Astrocyte (in vitro differentiated cells and primary cell): ENCODE results near the gene ABHD16B. TPM values are rescaled to one million over a fixed set of nuclear protein-coding genes. Genes with fewer than 3 reads are reported as not detected.
"Not testable (repeated sequence)": the region's sequence is repeated elsewhere in the genome, so short reads cannot be mapped to it uniquely, and the experiment has no call there.

ENCODE experiments used
- DNase-seq: peaks from one replicate; pipeline ENCODE4 v3.0.0-alpha.2; 2010; ENCODE audit warnings: low read depth
- FAIRE-seq: peaks from 2 replicates; lab custom pipeline; 2011; peaks lifted over from hg19 to GRCh38; lab: Jason Lieb, UNC
- H2AFZ ChIP-seq: 2 replicates; pipeline ENCODE4 v1.6.0; 2012; ENCODE audit warnings: low read depth, low read length, inconsistent platforms
- H3K27ac ChIP-seq: 2 replicates; pipeline ENCODE4 v1.5.1; 2011; ENCODE audit warnings: low read depth, low read length, inconsistent platforms
- H3K27me3 ChIP-seq: 2 replicates; pipeline ENCODE4 v1.6.0; 2011; ENCODE audit warnings: low read length, inconsistent platforms; ENCODE audit not compliant: insufficient read depth
- H3K36me3 ChIP-seq: 2 replicates; pipeline ENCODE4 v1.5.1; 2011; ENCODE audit warnings: low read length, inconsistent platforms; ENCODE audit not compliant: insufficient read depth
- H3K4me1 ChIP-seq: 2 replicates; pipeline ENCODE4 v1.5.1; 2011; ENCODE audit warnings: low read length, inconsistent platforms; ENCODE audit not compliant: insufficient read depth
- H3K4me2 ChIP-seq: 2 replicates; pipeline ENCODE4 v1.6.0; 2012; ENCODE audit warnings: low read length, inconsistent platforms
- H3K4me3 ChIP-seq: 2 replicates; pipeline ENCODE4 v1.5.1; 2011; ENCODE audit warnings: low read depth, mild to moderate bottlenecking, low read length, inconsistent platforms; ENCODE audit not compliant: insufficient read depth
- H3K79me2 ChIP-seq: 2 replicates; pipeline ENCODE4 v1.6.0; 2012; ENCODE audit warnings: mild to moderate bottlenecking, low read length, inconsistent platforms; ENCODE audit not compliant: insufficient read depth
- H3K9ac ChIP-seq: 2 replicates; pipeline ENCODE4 v1.6.0; 2012; ENCODE audit warnings: mild to moderate bottlenecking, low read length, inconsistent platforms
- H3K9me3 ChIP-seq: 2 replicates; pipeline ENCODE4 v1.5.1; 2012; ENCODE audit warnings: low read depth, mild to moderate bottlenecking, low read length, inconsistent platforms; ENCODE audit not compliant: insufficient read depth
- H4K20me1 ChIP-seq: 2 replicates; pipeline ENCODE4 v1.6.0; 2012; ENCODE audit warnings: low read length, inconsistent platforms; ENCODE audit not compliant: insufficient read depth
- H3K27ac Mint-ChIP-seq: one replicate; pipeline ENCODE4 v1.8.0; 2021; ENCODE audit warnings: mild to moderate bottlenecking, mixed read lengths; ENCODE audit not compliant: unreplicated experiment
- H3K27me3 Mint-ChIP-seq: one replicate; pipeline ENCODE4 v1.8.0; 2021; ENCODE audit warnings: low read depth, mixed read lengths; ENCODE audit not compliant: unreplicated experiment
- H3K36me3 Mint-ChIP-seq: one replicate; pipeline ENCODE4 v1.8.0; 2021; ENCODE audit warnings: low read depth, mixed read lengths; ENCODE audit not compliant: unreplicated experiment
- H3K4me1 Mint-ChIP-seq: one replicate; pipeline ENCODE4 v1.8.0; 2021; ENCODE audit warnings: low read depth, mixed read lengths; ENCODE audit not compliant: unreplicated experiment
- H3K4me3 Mint-ChIP-seq: one replicate; pipeline ENCODE4 v1.8.0; 2021; ENCODE audit warnings: mild to moderate bottlenecking, moderate library complexity, mixed read lengths; ENCODE audit not compliant: unreplicated experiment
- H3K9me3 Mint-ChIP-seq: one replicate; pipeline ENCODE4 v1.8.0; 2021; ENCODE audit warnings: mild to moderate bottlenecking, mixed read lengths; ENCODE audit not compliant: unreplicated experiment
- EZH2 ChIP-seq: IDR thresholded peaks from 2 replicates; pipeline ENCODE4 v1.6.1; 2012; ENCODE audit warnings: mild to moderate bottlenecking, low read length, inconsistent platforms; ENCODE audit not compliant: insufficient read depth
- total RNA-seq: library from RNA; stranded (reverse); gene quantifications from 2 replicates; pipeline ENCODE4 v1.2.1, GENCODE V29; 2021
- TF ChIP-seq, protein P1 (sequence below): IDR thresholded peaks from 2 replicates; pipeline ENCODE4 v1.5.1; 2011; ENCODE audit warnings: low read depth, mild to moderate bottlenecking, inconsistent platforms, low read length, moderate library complexity; ENCODE audit not compliant: insufficient read depth

Gene ABHD16B
- total RNA-seq, 1 donor from 2014 or later: not detected

- Mint-ChIP-seq H3K4me1 (peaks cover 12% of the 10 kb centered on the region), H3K9me3 (no peaks in the 10 kb centered on the region), H3K4me3 (peak within 1 kb of the TSS; percentile 98), H3K27ac (peak within 1 kb of the TSS; percentile 94), H3K27me3 (no peaks in the 10 kb centered on the region), H3K36me3 (peaks cover 5% of the 10 kb centered on the region)
- Histone ChIP-seq H3K36me3 (peaks cover 17% of the 10 kb centered on the region), H3K27me3 (no peaks in the 10 kb centered on the region), H2AFZ (peak within 1 kb of the TSS; percentile 80), H3K9ac (peak within 1 kb of the TSS; percentile 94), H3K79me2 (peaks cover 65% of the 10 kb centered on the region), H3K4me1 (peaks cover 9% of the 10 kb centered on the region), H3K4me2 (peak within 1 kb of the TSS; percentile 91), H3K4me3 (peak within 1 kb of the TSS; percentile 86), H3K27ac (peak within 1 kb of the TSS; percentile 85), H4K20me1 (peaks cover 38% of the 10 kb centered on the region), H3K9me3 (no peaks in the 10 kb centered on the region)
- peak; percentile 95 for DNase-seq
- TF ChIP-seq EZH2: no peak
- TF ChIP-seq, protein P1, sequence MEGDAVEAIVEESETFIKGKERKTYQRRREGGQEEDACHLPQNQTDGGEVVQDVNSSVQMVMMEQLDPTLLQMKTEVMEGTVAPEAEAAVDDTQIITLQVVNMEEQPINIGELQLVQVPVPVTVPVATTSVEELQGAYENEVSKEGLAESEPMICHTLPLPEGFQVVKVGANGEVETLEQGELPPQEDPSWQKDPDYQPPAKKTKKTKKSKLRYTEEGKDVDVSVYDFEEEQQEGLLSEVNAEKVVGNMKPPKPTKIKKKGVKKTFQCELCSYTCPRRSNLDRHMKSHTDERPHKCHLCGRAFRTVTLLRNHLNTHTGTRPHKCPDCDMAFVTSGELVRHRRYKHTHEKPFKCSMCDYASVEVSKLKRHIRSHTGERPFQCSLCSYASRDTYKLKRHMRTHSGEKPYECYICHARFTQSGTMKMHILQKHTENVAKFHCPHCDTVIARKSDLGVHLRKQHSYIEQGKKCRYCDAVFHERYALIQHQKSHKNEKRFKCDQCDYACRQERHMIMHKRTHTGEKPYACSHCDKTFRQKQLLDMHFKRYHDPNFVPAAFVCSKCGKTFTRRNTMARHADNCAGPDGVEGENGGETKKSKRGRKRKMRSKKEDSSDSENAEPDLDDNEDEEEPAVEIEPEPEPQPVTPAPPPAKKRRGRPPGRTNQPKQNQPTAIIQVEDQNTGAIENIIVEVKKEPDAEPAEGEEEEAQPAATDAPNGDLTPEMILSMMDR: no peak
- no peak for FAIRE-seq
Measured at GRCh38 chr20:63864978-63865640, 3.8 kb downstream of the ABHD16B start, which contains the start of gene TPD52L2. TSS of gene TPD52L2 (plus strand) at chr20:63865270. CDS start at chr20:63865366, 96 bp downstream.

DNA sequence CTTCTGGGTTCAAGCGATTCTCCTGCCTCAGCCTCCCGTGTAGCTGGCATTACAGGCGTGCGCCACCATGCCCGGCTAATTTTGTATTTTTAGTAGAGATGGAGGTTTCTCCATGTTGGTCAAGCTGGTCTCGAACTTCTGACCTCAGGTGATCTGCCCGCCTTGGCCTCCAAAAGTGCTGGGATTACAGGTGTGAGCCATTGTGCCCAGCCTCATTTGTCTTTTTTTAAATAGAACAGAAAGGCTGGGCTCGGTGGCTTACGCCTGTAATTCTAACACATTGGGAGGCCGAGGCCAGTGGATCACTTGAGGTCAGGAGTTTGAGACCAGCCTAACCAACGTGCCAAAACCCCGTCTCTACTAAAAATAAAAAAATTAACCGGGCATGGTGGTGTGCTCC, 5.7 kb downstream of the ABHD16B start:
- not testable (repeated sequence) for H3K4me1 ChIP-seq, H2AFZ ChIP-seq, H3K9me3 ChIP-seq, H3K9ac ChIP-seq, FAIRE-seq, H3K9me3 Mint-ChIP-seq, H3K4me3 ChIP-seq, H3K27me3 Mint-ChIP-seq, H3K27me3 ChIP-seq, H3K4me2 ChIP-seq, DNase-seq, H3K27ac ChIP-seq, H3K36me3 Mint-ChIP-seq
- peak overlapping the region; percentile 62 for H3K27ac Mint-ChIP-seq
- Histone ChIP-seq H3K36me3 (peaks cover 21% of the 10 kb centered on the region), H4K20me1 (peaks cover 45% of the 10 kb centered on the region), H3K79me2 (peaks cover 72% of the 10 kb centered on the region)
- H3K4me3 Mint-ChIP-seq: peak overlapping the region; percentile 98
- H3K4me1 Mint-ChIP-seq: peaks cover 12% of the 10 kb centered on the region

GRCh38 chr20:63868264-63868663, 7.0 kb downstream of the ABHD16B start:
- H3K4me3 ChIP-seq: no peak overlapping the region
- no peak overlapping the region for H3K4me2 ChIP-seq
- no peak overlapping the region for H3K9ac ChIP-seq
- no peaks in the 10 kb centered on the region for H3K27me3 ChIP-seq
- no peak for FAIRE-seq
- peaks cover 25% of the 10 kb centered on the region for H3K36me3 ChIP-seq
- H3K27ac ChIP-seq: no peak overlapping the region
- H4K20me1 ChIP-seq: peaks cover 49% of the 10 kb centered on the region
- no peaks in the 10 kb centered on the region for H3K9me3 Mint-ChIP-seq
- peaks cover 14% of the 10 kb centered on the region for H3K4me1 Mint-ChIP-seq
- H3K27ac Mint-ChIP-seq: peak overlapping the region; percentile 19
- peaks cover 14% of the 10 kb centered on the region for H3K4me1 ChIP-seq
- peak overlapping the region; percentile 65 for H3K4me3 Mint-ChIP-seq
- H2AFZ ChIP-seq: no peak overlapping the region
- no peaks in the 10 kb centered on the region for H3K27me3 Mint-ChIP-seq
- no peak for DNase-seq
- H3K36me3 Mint-ChIP-seq: peaks cover 12% of the 10 kb centered on the region
- H3K9me3 ChIP-seq: no peaks in the 10 kb centered on the region
- TF ChIP-seq, protein P1: no peak
- no peak for TF ChIP-seq EZH2
- peaks cover 73% of the 10 kb centered on the region for H3K79me2 ChIP-seq
